K562 (cell line): ENCODE data around the gene TEP1.

ENCODE experiments used
- CBFA2T3 ChIP-seq: fragments of 450-650 bp; IDR thresholded peaks from 2 replicates; pipeline ENCODE4 v1.6.1; 2017
- CTCF ChIP-seq, 3 experiments: IDR thresholded peaks in 2 of 3; conservative IDR thresholded peaks in 1 of 3; 2 replicates each; pipeline ENCODE4 v1.5.1; 2011 to 2012; ENCODE audit warnings: low read length in 3 of 3, mild to moderate bottlenecking in 3 of 3, control low read depth in 2 of 3, improper control_type of control experiment in 1 of 3, inconsistent platforms in 1 of 3, low read depth in 1 of 3, mixed read lengths in 1 of 3, moderate library complexity in 1 of 3; ENCODE audit not compliant: insufficient read depth in 2 of 3
- ELF1 ChIP-seq: fragments of 200-800 bp; sonication (Bioruptor generic); IDR thresholded peaks from 2 replicates; pipeline ENCODE4 v1.6.1; 2016; ENCODE audit warnings: missing genetic modification characterization, missing compliant biosample characterization
- JUNB ChIP-seq: fragments of 450-650 bp; formaldehyde crosslinking; conservative IDR thresholded peaks from 2 replicates; pipeline ENCODE4 v1.4.0; 2020; ENCODE audit warnings: mild to moderate bottlenecking
- LEF1 ChIP-seq: fragments of 450-650 bp; IDR thresholded peaks from 2 replicates; pipeline ENCODE4 v1.6.1; 2016; ENCODE audit warnings: mild to moderate bottlenecking
- SETDB1 ChIP-seq: IDR thresholded peaks from one replicate; pipeline ENCODE4 v1.6.1; 2012; ENCODE audit warnings: low read length, control low read depth, inconsistent platforms
- ZNF146 ChIP-seq: IDR thresholded peaks from one replicate; pipeline ENCODE4 v1.6.1; 2018; ENCODE audit warnings: missing compliant biosample characterization; ENCODE audit not compliant: unreplicated experiment
- ZNF785 ChIP-seq: fragments of 250-450 bp; sonication (Bioruptor Pico); IDR thresholded peaks from 2 replicates; pipeline ENCODE4 v1.4.0; 2020; ENCODE audit warnings: mild to moderate bottlenecking

DNA sequence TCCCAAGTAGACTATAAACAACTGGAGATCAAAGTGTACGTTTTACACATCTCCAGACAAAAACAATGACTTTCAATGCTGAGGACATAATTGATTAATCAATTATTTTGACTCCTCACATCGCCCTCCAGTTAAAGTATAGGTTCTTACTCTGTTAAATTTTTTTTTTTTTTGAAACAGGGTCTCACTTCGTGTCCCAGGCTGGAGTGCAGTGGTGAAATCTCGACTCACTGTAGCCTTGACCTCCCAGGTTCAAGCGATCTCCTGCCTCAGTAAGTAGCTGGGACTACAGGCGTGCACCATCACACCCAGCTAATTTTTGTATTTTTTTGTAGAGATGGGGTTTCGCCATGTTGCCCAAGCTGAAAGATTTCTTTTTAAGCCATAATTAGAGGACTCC, 79.3 kb downstream of the TEP1 start:
- no peak for TF ChIP-seq ELF1 (tag)
- TF ChIP-seq ZNF146 (CRISPR knock-in tag) = no peak
- no peak for TF ChIP-seq CTCF (IDR thresholded peaks at IDR 0.05 in 2 of 3, conservative IDR thresholded peaks at IDR 0.05 in 1 of 3; ENCODE audit: insufficient read depth in 2 of 3, low read depth in 1 of 3, low read length in 3 of 3)
- TF ChIP-seq SETDB1 = no peak
- no peak for TF ChIP-seq LEF1
- no peak for TF ChIP-seq CBFA2T3
- no peak for TF ChIP-seq ZNF785 (CRISPR knock-in tag)
- no peak for TF ChIP-seq JUNB (CRISPR knock-in tag)
